GM18519 (cell line): Measurements from ENCODE around the gene MTF1.

Experiments used
- ATAC-seq: cut with Tn5 transposase; IDR thresholded peaks from one replicate; pipeline ENCODE4 v1.9.1; 2021; ENCODE audit warnings: mild to moderate bottlenecking, moderate library complexity; ENCODE audit not compliant: unreplicated experiment, low FRiP score

MTF1 gene

GRCh38 chr1:37872692-37873091 lies 13.3 kb upstream of the MTF1 start:
- ATAC-seq = no peak

GRCh38 chr1:37868466-37868865 lies 9.1 kb upstream of the MTF1 start:
- no peak for ATAC-seq

GRCh38 chr1:37867784-37868183 lies 8.4 kb upstream of the MTF1 start:
- no peak for ATAC-seq

- no peak for ATAC-seq
These were observed 7.1 kb upstream of the MTF1 start for GRCh38 chr1:37866491-37866890.

GRCh38 chr1:37865348-37866120 lies 6.1 kb upstream of the MTF1 start:
- no peak for ATAC-seq

- no peak for ATAC-seq
These were observed 2.9 kb upstream of the MTF1 start for GRCh38 chr1:37862330-37862729.

- no peak for ATAC-seq
These were observed 1.8 kb upstream of the MTF1 start for GRCh38 chr1:37861151-37861550.

GRCh38 chr1:37860346-37860666 lies 914 bp upstream of the MTF1 start:
- ATAC-seq = no peak

- ATAC-seq = no peak
These were observed 373 bp downstream of the MTF1 start for GRCh38 chr1:37858931-37859506.

- ATAC-seq = no peak
These were observed 5.0 kb downstream of the MTF1 start for GRCh38 chr1:37854406-37854805.

GRCh38 chr1:37853157-37853556 lies 6.2 kb downstream of the MTF1 start:
- ATAC-seq = no peak

- no peak for ATAC-seq
These were observed 7.6 kb downstream of the MTF1 start for GRCh38 chr1:37851782-37852210.

GRCh38 chr1:37851262-37851661 lies 8.1 kb downstream of the MTF1 start:
- no peak for ATAC-seq

GRCh38 chr1:37850352-37850955 lies 8.9 kb downstream of the MTF1 start:
- ATAC-seq = no peak

- no peak for ATAC-seq
These were observed 9.9 kb downstream of the MTF1 start for GRCh38 chr1:37849480-37849879.

- no peak for ATAC-seq
These were observed 12.6 kb downstream of the MTF1 start for GRCh38 chr1:37846647-37847339.

GRCh38 chr1:37845786-37846185 lies 13.6 kb downstream of the MTF1 start:
- ATAC-seq = no peak

GRCh38 chr1:37845049-37845646 lies 14.2 kb downstream of the MTF1 start:
- no peak for ATAC-seq

GRCh38 chr1:37844536-37844935 lies 14.9 kb downstream of the MTF1 start:
- ATAC-seq = no peak

- no peak for ATAC-seq
These were observed 17.7 kb downstream of the MTF1 start for GRCh38 chr1:37841652-37842051.

- ATAC-seq = no peak
These were observed 18.7 kb downstream of the MTF1 start for GRCh38 chr1:37840711-37841110.
